ENCODE data around the gene DYNLT5.
"Not testable (repeated sequence)": the region's sequence is repeated elsewhere in the genome, so short reads cannot be mapped to it uniquely, and the experiment has no call there.

The DYNLT5 gene

GRCh38 chr1:66775646-66776045 lies 23.4 kb downstream of the DYNLT5 start:
- DNase-seq = no peak
- in situ Hi-C loops (cut with HindIII; ENCODE audit: low pct_ligation_motif_present, low pct_unique_long_range_greater_than_20kb, low sequenced_read_pairs) = no loop called here

GRCh38 chr1:66777831-66778230 lies 25.6 kb downstream of the DYNLT5 start:
- no peak for DNase-seq
- in situ Hi-C loops (cut with HindIII; ENCODE audit: low pct_ligation_motif_present, low pct_unique_long_range_greater_than_20kb, low sequenced_read_pairs) = no loop called here

- in situ Hi-C loops (cut with HindIII; ENCODE audit: low pct_ligation_motif_present, low pct_unique_long_range_greater_than_20kb, low sequenced_read_pairs) = no loop called here
- no peak for DNase-seq
Observed at GRCh38 chr1:66778266-66778665, 26.0 kb downstream of the DYNLT5 start.

GRCh38 chr1:66778969-66779368 lies 26.7 kb downstream of the DYNLT5 start:
- DNase-seq = no peak
- in situ Hi-C loops (cut with HindIII; ENCODE audit: low pct_ligation_motif_present, low pct_unique_long_range_greater_than_20kb, low sequenced_read_pairs) = no loop called here

GRCh38 chr1:66779475-66780078 lies 27.3 kb downstream of the DYNLT5 start:
- in situ Hi-C loops (cut with HindIII; ENCODE audit: low pct_ligation_motif_present, low pct_unique_long_range_greater_than_20kb, low sequenced_read_pairs) = no loop called here
- no peak for DNase-seq

GRCh38 chr1:66785800-66786199 lies 33.5 kb downstream of the DYNLT5 start:
- in situ Hi-C loops (cut with HindIII; ENCODE audit: low pct_ligation_motif_present, low pct_unique_long_range_greater_than_20kb, low sequenced_read_pairs); DNase-seq: not testable (repeated sequence)

- in situ Hi-C loops (cut with HindIII; ENCODE audit: low pct_ligation_motif_present, low pct_unique_long_range_greater_than_20kb, low sequenced_read_pairs) = no loop called here
- no peak for DNase-seq
Observed at GRCh38 chr1:66787641-66788040, 35.4 kb downstream of the DYNLT5 start.

GRCh38 chr1:66788231-66788939 lies 36.1 kb downstream of the DYNLT5 start:
- DNase-seq = no peak
- in situ Hi-C loops (cut with HindIII; ENCODE audit: low pct_ligation_motif_present, low pct_unique_long_range_greater_than_20kb, low sequenced_read_pairs) = no loop called here

- DNase-seq = no peak
- in situ Hi-C loops (cut with HindIII; ENCODE audit: low pct_ligation_motif_present, low pct_unique_long_range_greater_than_20kb, low sequenced_read_pairs) = no loop called here
Observed at GRCh38 chr1:66791621-66792610, 39.7 kb downstream of the DYNLT5 start.

- DNase-seq; in situ Hi-C loops (cut with HindIII; ENCODE audit: low pct_ligation_motif_present, low pct_unique_long_range_greater_than_20kb, low sequenced_read_pairs): not testable (repeated sequence)
Observed at GRCh38 chr1:66795839-66796238, 43.6 kb downstream of the DYNLT5 start.

GRCh38 chr1:66809245-66809644 lies 57.0 kb downstream of the DYNLT5 start:
- no peak for DNase-seq
- in situ Hi-C loops (cut with HindIII; ENCODE audit: low pct_ligation_motif_present, low pct_unique_long_range_greater_than_20kb, low sequenced_read_pairs) = no loop called here

GRCh38 chr1:66809736-66810326 lies 57.6 kb downstream of the DYNLT5 start:
- no peak for DNase-seq
- in situ Hi-C loops (cut with HindIII; ENCODE audit: low pct_ligation_motif_present, low pct_unique_long_range_greater_than_20kb, low sequenced_read_pairs) = no loop called here

GRCh38 chr1:66824771-66825170 lies 72.5 kb downstream of the DYNLT5 start:
- in situ Hi-C loops (cut with HindIII; ENCODE audit: low pct_ligation_motif_present, low pct_unique_long_range_greater_than_20kb, low sequenced_read_pairs) = no loop called here
- DNase-seq = no peak

Data from ACHN (cell line).